ENCODE results near the gene OPN4.

OPN4 gene

GRCh38 chr10:86699125-86699524 is 44.8 kb downstream of the OPN4 start:
- DNase-seq, result no peak

- DNase-seq, result no peak
These were observed 45.2 kb downstream of the OPN4 start for GRCh38 chr10:86699541-86699940.

GRCh38 chr10:86699991-86700840 is 45.9 kb downstream of the OPN4 start:
- no peak for DNase-seq

- DNase-seq, result no peak
These were observed 46.7 kb downstream of the OPN4 start for GRCh38 chr10:86700851-86701617.

GRCh38 chr10:86703176-86703575 is 48.8 kb downstream of the OPN4 start:
- no peak for DNase-seq

DNA sequence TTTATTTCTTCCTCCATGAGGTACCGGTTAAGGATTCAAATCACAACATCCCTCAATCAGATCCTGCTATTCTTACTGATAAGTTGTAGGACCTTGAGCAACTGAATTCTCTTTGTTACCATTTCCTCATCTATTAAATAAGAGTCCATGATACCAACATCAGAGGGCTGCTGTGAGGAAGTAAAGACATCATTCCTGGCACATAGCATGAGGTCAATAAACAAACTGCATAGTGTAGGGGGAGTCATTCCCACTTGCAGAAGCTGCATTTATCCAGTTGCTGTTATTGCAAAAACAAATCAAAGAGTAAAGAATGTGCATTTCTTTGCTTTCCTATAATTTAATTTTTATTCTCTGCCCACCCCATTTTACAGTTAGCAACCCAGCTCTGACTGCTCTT is 50.8 kb downstream of the OPN4 start:
- no peak for DNase-seq

DNA sequence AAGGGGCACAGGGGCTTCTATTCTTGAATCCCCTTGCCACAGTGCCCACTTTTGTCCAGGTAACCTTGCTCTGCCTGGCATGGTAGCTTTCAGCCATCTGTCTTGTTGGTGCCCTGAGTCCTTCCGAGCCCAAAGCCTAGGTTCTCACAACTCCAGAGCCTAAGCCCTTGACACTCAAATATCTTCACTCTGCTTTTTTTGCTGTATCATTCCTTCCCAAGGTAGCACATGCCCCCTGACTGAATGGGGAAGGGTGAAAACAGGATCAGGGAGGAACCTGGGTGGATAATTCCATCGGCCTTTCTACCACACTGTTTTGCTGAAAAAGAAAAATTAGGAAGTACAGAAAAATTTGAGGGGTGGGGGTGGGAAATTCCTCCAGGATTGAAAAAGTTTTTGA is 51.6 kb downstream of the OPN4 start:
- DNase-seq, result no peak

DNA sequence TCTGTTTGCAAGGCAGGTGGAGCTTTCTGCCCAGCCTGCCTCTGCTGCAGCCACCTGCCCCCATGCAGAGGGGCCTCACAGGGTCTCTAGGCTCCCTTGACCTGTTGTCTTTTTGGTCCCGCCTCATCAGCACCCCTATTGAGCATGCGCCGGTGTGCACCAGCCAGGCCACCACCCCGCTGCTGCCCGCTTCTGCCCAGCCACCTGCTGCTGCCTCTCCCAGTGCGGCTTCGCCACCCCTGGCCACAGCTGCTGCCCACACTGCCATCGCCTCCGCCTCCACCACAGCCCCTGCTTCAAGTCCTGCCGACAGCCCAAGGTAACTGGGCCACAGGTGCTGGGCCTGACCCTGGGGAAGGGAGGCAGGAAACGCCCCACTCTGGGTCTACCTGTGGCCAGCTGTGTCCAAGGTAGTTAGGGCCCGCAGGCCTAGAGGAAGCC is 52.1 kb downstream of the OPN4 start:
- DNase-seq, result no peak

DNA sequence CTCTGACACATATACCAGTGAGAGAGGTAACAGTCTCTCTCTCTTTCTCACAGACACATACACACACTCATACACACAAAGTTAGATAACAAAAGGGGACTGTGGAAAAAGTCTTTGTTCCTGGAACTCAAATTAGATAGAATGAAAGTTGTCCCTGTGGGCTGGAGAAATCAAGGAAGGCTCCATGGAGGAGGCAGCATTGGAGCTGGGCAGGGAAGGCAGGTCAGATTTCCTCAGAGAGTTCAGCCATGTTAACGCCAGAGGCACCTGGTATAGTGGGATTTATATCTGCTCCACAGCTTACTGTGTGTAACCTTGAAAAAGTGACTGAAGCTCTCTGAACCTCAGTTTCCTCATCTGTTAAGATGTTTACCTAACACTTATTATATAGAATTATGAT is 52.6 kb downstream of the OPN4 start:
- no peak for DNase-seq

DNA sequence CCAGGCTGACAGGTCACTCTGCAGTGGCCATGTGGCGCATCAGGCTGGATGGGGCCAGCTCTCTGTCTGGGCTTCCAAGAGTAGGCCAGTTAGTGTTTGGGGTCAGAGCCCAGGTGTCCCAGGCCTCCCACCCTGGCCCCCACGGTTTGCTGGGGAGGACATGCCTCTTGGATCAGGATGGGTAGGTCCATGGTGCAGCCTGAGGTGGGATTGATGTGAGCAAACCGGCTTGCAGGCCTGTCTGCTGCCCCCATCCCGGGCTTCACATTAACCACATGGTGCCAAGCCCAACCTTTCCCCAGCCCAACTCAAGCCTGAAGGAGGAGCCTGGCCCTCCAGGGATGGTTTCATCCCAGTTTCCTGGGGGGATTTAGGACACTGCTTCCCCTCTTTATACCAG is 53.2 kb downstream of the OPN4 start:
- no peak for DNase-seq

DNA sequence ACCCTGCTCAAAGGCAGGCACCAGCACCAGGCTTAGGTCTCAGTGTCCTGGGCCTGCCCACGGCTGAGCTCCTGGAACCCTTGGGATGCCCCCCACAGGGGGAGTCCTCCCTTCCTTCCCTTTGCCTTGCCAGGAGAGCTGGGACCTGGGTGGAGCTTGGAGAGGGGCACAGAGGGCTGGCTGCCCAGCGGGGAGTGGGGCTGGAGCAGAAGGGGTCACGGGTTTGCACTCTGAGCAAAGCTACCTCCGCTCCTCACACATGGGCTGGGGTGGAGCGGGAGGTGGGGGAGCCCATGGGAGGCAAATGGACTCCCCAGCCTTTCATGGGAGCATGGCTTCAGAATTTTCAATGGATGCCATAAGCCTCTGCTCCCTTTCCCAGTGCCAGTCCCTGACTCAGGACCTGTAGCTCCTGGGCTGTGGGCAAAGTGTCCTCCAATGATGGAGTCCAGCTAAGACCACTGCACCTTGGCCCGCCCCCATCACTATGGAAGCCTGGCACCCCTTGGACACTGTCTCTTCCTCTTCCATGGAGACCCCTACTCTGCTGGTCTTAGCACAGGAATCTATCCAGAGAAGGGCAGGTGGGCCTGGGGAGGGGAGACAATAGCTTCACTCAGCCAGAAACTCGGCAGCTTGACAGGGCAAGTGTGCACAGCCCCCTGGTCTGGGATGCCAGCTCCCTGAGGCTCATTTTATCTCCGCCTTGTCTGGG is 53.9 kb downstream of the OPN4 start:
- DNase-seq, result no peak

DNA sequence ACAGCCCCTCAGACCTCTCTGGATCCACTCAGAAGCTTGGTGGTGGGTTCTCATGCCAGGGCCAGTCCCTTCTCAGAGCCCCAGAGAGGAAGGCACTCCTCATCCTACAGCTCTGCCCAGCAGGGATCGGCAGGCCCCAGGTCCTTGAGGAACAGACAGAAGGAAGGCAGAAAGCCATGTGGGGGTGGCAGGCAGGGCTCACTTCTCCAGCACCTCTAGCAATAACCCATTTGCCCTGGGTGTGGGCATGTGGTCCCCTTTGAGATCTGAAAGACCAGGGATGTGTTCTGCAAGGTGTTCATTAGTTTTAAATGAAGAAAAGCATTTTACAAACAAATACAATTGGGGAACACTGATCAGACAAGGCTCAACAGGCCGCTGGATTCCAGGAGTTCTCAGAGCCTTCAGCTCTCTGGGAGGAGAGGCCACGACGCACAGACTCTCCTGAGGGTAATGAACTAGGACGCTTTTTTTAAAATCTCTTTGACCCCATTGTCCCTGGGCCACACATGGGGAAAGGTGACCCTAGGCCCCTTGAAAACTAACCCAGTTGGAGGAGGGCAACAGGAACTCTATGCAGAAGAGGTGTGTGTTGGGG is 54.5 kb downstream of the OPN4 start:
- no peak for DNase-seq

- DNase-seq, result no peak
These were observed 55.2 kb downstream of the OPN4 start for GRCh38 chr10:86709396-86710185.

DNA sequence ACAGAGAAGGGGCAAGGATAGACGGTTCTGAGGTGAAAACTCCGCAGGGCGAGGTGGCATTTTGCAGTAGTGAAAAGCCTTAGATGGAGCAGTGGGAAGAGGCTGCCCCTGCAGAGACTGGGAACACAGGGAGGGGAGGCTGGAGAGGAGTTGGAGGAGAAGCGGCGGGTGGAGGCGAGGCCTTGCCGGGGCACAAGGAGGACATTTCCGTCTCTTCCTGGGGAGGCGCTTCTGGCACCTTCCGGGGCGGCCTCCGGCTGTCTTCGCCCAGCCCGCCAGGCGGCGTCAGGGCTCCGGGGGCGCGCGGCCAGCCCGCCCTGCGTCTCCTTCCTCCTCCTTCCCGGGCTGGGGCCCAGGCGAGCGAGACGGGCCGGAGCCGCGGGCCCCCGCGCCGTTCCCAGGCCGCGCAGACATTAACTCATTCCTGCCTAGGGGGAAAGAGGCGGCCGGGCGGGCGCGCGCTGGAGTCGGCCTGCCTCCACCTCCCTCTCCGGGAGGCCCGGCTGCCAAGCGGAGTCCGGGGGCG is 56.7 kb downstream of the OPN4 start:
- peak; percentile 30 to 90 (median 72) for DNase-seq

DNA sequence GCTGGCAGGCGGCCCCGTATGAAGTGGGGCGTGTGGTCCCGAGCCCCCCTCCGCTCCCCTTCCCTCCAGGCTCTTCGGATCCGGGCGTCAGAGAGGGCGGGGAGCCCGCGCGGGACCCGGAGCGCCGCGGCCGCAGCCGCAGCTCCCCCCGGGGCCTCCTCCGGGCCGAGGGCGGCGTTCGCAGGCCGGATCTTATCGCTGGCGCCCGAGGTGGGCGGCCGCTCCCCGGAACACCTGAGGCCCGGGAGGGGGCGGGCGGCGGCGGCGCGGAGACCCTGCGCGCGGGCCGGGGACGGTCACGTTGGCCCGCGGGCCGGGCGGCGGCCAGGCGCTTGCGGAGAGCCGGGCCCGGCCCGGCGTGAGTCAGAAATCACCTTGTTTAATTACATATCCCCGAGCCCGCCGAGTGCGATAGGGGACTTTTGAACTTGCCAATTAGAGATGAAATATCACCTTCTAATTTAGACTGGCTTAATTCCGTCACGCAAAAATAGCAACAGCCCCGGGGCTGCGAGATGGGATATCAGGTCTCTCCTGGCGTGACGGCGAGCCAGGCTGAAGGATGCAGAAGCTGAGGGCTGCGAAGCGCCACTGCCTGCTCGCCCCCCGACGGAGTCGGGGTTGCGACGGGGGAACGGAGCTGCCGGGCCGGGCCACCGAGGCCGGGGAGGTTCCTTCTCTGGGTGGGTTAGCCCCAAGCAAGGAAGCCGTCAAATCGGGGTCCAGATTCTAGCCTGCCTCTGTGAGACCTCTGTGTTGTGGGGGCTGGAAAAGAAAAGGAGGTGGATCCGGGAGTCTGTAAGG is 57.4 kb downstream of the OPN4 start:
- peak in 24 of 51 donors; percentile 20 to 75 (median 44) for DNase-seq

DNA sequence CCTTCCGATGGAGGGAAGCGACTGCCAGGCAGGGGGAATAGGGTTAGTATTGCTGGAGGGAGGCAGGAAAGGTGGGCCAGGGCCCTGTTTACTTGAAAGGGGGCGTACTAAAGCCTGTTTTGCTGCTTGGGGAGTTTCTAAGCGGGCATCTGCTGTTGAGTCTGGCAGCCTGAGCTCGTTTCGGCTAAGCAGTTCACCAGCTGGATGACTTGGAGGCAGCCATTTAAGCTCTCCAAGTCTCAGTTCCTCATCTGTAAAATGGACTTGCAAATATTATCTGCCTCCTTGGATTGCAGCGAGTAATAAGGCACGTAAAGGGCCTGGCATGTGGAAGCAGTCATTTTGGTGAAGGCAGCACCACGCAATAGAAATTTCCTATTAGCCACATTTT is 58.0 kb downstream of the OPN4 start:
- DNase-seq, result peak in 1 of 51 donors; percentile 30

GRCh38 chr10:86715156-86715795 is 60.9 kb downstream of the OPN4 start:
- DNase-seq, result no peak

DNA sequence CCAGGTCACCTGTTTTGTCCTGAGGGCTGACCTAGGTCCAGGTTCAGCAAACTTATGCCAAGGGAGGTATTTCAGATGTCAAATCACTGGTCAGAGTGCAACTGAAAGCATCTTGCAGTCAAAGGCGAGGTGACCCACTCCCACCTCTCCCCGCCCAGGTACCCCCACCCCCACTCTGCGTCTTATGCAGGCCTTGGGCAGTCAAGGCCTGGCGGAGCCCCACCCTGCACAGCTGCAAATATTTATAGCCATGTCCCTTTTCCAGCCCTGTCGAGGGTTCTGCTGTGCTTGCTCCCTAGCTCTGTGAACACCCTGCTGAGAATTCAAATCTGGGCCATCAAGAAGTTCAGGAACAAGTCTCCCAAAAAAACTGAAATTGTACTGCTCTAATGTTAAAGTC is 61.5 kb downstream of the OPN4 start:
- DNase-seq, result no peak

Measured in hypothalamus (tissue), 51 donors.